GM12891 (cell line): ENCODE results near the gene TSPAN4.
A peak's percentile ranks its signal among the peaks of the same experiment; 100 is the strongest.

Experiments used
- DNase-seq: peaks from one replicate; pipeline ENCODE4 v3.0.0; 2011; ENCODE audit warnings: low spot score; ENCODE audit not compliant: insufficient read length
- FAIRE-seq: peaks from 2 replicates; lab custom pipeline; 2011; peaks lifted over from hg19 to GRCh38; lab: Jason Lieb, UNC
- PAX5 ChIP-seq: IDR thresholded peaks from 2 replicates; pipeline ENCODE4 v1.6.1; 2011; ENCODE audit warnings: low read length, moderate library complexity, mild to moderate bottlenecking; ENCODE audit not compliant: insufficient read depth, severe bottlenecking
- POLR2A ChIP-seq: IDR thresholded peaks from 2 replicates; pipeline ENCODE4 v1.6.1; 2011; ENCODE audit warnings: low read depth, low read length, control low read depth
- POLR2AphosphoS5 ChIP-seq: IDR thresholded peaks from 2 replicates; pipeline ENCODE4 v1.6.1; 2011; ENCODE audit warnings: low read depth, low read length, control low read depth
- POU2F2 ChIP-seq: IDR thresholded peaks from 2 replicates; pipeline ENCODE4 v1.6.1; 2011; ENCODE audit warnings: low read depth, mild to moderate bottlenecking, control low read depth, low read length, moderate library complexity
- SPI1 ChIP-seq: IDR thresholded peaks from 2 replicates; pipeline ENCODE4 v1.6.1; 2011; ENCODE audit warnings: low read depth, low read length, control low read depth
- TAF1 ChIP-seq: IDR thresholded peaks from 2 replicates; pipeline ENCODE4 v1.6.1; 2011; ENCODE audit warnings: low read depth, low read length, control low read depth

The TSPAN4 gene

DNA sequence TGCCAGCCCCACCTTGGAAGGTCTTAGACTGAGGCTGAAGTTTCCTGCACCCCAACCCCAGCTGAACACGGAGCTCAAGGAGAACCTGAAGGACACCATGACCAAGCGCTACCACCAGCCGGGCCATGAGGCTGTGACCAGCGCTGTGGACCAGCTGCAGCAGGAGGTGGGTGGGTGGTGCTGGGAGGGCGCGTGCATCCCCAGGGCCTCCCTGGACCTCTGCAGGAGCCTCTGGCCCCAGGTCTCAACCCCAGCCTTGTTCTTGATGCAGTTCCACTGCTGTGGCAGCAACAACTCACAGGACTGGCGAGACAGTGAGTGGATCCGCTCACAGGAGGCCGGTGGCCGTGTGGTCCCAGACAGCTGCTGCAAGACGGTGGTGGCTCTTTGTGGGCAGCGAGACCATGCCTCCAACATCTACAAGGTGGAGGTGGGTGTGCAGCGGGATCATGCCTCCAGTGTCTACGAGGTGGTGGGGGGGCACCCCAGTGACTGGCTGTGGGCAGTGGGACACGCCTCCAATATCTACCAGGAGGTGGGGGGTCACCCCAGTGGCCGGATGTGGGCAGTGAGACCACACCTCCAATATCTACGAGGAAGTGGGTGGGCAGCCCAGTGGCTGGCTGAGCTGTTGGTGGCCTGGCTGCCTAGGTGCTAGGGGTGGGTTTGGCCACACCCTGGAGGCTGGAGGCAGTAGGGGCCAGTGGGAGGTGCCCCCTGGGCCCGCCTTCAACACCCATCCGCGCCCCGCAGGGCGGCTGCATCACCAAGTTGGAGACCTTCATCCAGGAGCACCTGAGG is 5.3 kb upstream of the TSPAN4 start:
- no peak for FAIRE-seq
- no peak for DNase-seq
- TF ChIP-seq POLR2A = no peak
- peak; percentile 24; the same call in 1 of the 2 replicates for TF ChIP-seq POLR2AphosphoS5

DNA sequence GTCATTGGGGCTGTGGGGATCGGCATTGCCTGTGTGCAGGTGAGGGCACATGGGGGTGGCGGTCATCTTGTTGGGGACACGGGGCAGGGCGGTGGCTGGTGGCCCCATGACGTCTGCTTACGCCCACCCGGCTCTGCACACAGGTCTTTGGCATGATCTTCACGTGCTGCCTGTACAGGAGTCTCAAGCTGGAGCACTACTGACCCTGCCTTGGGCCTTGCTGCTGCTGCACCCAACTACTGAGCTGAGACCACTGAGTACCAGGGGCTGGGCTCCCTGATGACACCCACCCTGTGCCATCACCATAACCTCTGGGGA is 4.7 kb upstream of the TSPAN4 start:
- no peak for DNase-seq
- TF ChIP-seq SPI1 = no peak
- no peak for TF ChIP-seq TAF1
- no peak for TF ChIP-seq POLR2A
- no peak for TF ChIP-seq POLR2AphosphoS5
- no peak for TF ChIP-seq PAX5
- no peak for TF ChIP-seq POU2F2
- no peak for FAIRE-seq

DNA sequence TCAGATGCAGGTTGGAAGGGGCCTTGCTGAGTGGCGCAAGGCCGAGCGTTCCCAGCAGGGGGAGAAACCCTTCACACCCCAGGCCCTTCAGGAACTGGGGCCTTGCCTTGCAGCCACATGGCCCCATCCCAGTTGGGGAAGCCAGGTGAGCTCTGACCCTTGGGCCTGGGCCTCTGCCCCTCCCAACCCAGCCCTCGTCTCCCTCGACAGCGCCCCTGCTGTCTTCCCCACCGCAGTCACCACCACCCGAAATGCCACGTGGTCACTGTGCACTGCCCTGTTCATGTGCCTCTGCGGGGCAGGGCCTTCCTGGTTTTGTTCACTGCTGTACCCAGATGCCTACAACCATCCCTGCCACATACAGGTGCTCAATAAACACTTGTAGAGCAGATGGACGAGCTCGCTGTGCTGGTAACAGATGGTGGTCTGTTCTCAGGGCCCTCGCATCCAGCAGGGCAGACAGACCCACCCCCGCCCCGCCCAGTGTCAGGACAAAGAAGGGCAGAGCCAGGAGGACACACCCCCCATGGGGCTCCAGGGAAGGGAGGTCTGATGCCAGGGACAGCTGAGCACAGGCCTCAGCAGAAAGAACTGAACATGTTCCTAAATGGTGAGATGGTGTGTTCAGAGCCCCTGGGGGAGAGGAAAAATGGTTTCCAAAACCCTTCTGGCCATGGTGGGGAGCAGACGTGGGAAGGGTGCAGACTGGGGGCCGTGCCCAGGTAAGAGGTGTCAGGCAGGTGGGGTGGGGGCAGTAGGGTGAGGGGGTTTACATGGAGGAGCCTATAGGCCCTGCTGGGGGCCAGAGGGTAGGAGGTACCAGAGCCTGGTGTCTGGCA is 4.0 kb upstream of the TSPAN4 start:
- no peak for TF ChIP-seq PAX5
- TF ChIP-seq SPI1 = no peak
- TF ChIP-seq POLR2A = peak; percentile 8; the same call in 1 of the 2 replicates
- FAIRE-seq (no peak), DNase-seq (no peak)

DNA sequence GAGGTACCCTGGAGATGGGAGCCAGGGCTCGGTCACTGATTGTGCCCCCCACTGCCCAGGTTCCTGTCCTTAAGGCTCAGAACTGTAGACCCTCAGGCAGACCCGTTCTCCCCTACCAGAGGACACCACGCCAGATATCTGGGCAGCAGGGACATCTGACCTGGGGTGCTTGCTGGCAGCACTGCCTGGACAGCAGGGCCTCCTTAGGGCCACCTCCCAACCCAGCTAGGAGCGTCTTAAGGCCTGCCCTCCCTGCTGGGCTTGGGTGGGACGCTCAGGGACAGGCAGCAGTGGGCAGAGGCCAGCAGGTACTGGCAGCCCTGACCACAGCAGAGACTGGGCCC is 3.4 kb upstream of the TSPAN4 start:
- no peak for TF ChIP-seq PAX5
- TF ChIP-seq POU2F2 = no peak
- peak; percentile 51; the same call in 1 of the 2 replicates for TF ChIP-seq POLR2AphosphoS5
- DNase-seq (no peak), FAIRE-seq (no peak)

DNA sequence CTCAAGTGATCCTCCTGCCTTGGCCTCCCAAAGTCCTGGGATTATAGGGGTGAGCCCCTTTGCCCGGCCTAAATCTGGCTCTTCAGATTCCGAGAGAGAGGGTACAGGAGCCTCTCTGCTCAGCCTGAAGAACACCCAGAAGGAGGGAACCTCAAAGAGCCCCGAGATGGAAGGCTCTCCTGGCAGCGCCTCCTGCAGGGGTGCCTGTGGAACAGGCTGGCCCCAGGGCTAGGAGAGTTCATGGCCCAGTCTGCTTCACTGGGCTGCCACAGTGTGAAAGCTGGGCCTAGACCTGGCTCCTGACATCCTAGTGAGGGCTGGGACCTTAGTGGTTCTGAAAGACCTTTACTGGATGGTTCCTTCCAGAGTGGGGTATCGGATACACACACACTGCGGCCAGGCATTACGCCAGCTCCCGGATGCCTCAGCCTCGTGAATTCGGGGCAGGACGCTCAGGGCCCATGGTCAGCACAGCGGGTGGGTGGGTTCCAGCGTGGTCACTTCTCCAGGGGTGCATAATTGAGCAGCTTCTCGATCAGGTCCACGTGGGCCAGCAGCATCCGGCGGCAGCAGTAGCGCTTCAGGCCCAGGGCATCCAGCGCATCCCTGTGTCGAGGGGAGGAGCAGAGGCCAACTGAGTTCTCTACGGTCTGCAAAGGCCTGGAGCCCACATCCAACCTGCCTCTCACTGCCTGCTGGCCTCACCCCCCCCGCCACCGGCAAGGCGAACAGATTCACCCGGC is 2.6 kb upstream of the TSPAN4 start:
- FAIRE-seq = no peak

DNA sequence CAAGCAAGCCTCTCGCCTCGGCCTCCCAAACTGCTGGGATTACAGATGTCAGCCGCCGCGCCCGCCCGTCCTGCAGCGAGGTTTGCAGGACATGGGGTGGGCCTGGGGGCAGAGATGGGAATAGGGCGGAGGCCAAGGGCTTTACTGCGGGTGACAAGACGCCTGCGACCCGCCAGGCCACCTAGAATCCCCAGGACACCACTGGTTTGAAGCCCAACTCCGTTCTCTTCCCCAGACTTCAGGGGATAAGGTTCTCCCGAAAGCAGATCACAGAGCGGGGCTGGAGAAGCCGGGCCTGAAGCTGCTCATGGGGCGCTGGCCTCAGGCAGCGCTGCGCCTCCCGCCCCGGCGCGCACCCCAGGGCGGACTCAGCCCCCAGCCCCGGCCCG is 677 bp upstream of the TSPAN4 start:
- DNase-seq = no peak
- no peak for FAIRE-seq
- TF ChIP-seq SPI1 (no peak), TAF1 (no peak), PAX5 (no peak), POLR2AphosphoS5 (no peak), POLR2A (no peak), POU2F2 (no peak)

More for the DNA sequence above, 2.6 kb upstream of the TSPAN4 start:
- DNase-seq = no peak
- TF ChIP-seq POLR2AphosphoS5 (no peak), TAF1 (no peak), POU2F2 (no peak), PAX5 (no peak), SPI1 (no peak), POLR2A (no peak)

DNA sequence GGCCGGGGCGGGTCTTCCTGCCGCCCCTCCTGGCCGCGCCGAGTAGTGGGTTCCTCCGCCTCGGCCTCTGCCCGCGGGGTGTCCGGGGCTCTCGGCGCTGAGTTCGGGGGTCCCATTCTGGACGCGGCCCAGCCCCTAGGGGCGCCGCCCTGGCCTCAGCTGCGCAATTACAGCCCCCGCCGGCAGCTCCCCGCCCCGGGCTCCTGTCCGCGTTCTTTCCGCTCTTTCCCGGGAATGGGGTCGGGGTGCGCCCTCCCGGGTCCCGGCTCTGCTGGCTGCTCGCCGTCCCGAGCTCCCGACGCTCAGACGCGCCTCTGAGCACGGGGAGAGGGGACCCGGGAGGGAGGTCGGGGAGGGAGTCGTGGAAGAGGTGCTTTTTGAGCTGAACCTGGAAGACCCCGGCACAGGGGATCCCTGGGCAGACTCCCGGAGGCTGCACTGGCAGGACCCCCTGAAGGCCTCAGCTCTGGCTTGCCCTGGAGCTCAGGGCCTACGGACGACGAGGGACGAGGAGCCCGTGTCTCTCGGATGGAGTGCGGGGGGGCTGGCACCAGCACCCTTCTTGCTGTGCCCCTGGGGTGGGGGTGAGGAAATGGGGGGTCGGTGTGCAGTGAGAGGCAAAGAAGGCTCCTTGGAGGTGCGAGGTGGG is 558 bp downstream of the TSPAN4 start:
- FAIRE-seq = no peak
- no peak for DNase-seq
- TF ChIP-seq SPI1 = no peak
- TF ChIP-seq POLR2A = no peak
- no peak for TF ChIP-seq TAF1
- no peak for TF ChIP-seq PAX5
- TF ChIP-seq POLR2AphosphoS5 = no peak
- TF ChIP-seq POU2F2 = no peak

DNA sequence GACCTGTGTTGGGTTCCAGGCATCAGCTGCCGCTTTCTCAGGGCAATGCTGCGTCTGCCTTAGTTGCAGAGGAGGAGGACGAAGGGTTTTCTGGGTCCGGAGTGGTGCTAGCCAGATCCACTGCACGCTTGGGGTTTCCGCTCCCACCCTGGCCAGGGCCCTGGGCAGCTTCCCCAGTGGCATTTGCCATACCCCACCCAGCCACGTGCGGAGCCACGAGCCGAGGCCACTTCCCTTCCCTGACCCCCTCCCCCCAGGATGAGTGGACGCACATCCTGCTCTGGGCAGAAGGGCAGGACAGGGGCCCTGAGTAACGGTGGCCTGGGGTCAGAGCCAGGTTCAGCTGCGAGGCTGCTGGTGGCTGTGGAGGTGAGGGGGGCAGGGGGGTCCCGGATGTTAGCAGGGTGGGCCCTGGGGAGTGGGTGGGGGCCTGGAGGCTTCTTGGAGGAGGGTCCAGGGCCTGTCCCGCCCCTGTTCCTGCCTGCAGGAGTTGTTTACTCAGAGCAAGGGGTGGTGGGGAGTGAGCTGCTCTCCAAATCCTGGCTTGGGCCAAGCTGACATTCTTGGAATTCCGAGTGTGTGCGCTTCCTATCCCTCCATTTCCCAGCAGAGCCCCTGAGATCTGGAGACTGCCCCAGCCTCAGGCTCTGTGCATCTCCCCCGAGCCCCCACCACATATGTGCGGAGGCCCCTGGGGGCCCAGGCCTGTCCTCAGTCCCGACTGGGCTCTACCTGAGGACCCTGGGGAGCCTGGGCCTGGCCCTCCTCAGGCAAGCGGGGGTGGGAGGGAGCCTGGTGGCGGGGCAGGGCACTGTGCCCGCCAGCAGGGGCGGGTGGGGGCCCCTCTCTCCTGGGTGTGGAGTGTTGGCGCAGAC is 1.4 kb downstream of the TSPAN4 start:
- peak; percentile 54 for FAIRE-seq
- no peak for DNase-seq
- TF ChIP-seq POU2F2 (no peak), POLR2AphosphoS5 (no peak), SPI1 (no peak), TAF1 (no peak), PAX5 (no peak), POLR2A (no peak)
